GM08714 (cell line): ENCODE results near the gene GLTP.
"Not testable (repeated sequence)": the region's sequence is repeated elsewhere in the genome, so short reads cannot be mapped to it uniquely, and the experiment has no call there.

Experiments
- H3K4me3 ChIP-seq: fragments of 200-500 bp; sonication (Bioruptor generic); 2 replicates; pipeline ENCODE4 v1.5.1; 2014; ENCODE audit warnings: mild to moderate bottlenecking, low read length, inconsistent platforms
- ZNF274 ChIP-seq: IDR thresholded peaks from 2 replicates; pipeline ENCODE4 v1.6.1; 2012; ENCODE audit warnings: mild to moderate bottlenecking, low read depth, low read length

GLTP gene, protein sequence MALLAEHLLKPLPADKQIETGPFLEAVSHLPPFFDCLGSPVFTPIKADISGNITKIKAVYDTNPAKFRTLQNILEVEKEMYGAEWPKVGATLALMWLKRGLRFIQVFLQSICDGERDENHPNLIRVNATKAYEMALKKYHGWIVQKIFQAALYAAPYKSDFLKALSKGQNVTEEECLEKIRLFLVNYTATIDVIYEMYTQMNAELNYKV

GRCh38 chr12:109880043-109880931 is at the start of gene GLTP:
Gene GLTP (minus strand): TSS chr12:109880541. CDS start chr12:109880374, 167 bp downstream.
- no peak for TF ChIP-seq ZNF274
- H3K4me3 ChIP-seq: peak within 1 kb of the TSS; percentile 87

DNA sequence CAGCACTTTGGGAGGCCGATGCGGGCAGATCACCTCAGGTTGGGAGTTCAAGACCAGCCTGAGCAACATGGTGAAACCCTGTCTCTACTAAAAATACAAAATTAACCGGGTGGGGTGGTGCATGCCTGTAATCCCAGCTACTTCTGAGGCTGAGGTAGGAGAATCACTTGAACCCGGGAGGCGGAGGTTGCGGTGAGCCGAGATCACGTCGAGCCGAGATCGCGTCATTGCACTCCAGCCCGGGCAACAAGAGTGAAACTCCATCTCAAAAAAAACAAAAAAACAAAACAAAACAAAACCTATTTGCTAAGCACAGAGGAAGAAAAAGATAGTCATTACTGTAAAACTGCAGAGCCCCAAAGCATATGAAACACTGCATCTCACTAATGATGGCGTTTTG is 49.0 kb upstream of the GLTP start:
- H3K4me3 ChIP-seq: not testable (repeated sequence)

GRCh38 chr12:109928058-109928656 is 47.8 kb upstream of the GLTP start:
- no peak overlapping the region for H3K4me3 ChIP-seq
- TF ChIP-seq ZNF274: no peak

DNA sequence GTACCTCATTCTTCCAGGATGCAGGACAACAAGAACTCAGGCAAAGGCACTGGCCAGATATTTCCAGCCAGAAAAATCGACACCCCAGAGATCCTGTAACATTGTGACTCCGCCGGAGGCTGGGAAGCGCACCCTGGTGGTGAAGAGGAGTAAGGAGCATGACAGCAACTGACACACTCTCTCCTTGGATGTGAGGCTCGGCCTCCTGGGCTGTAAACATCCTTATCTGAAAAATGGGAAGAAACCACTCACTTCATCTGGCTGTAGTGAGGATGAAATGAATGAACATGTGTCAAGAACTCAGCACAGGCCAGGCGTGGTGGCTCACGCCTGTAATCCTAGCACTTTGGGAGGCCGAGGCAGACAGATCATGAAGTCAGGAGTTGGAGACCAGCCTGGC is 47.3 kb upstream of the GLTP start:
- no peak for TF ChIP-seq ZNF274

GRCh38 chr12:109926488-109927210 is 46.3 kb upstream of the GLTP start:
- TF ChIP-seq ZNF274: no peak

More for the DNA sequence above, 47.3 kb upstream of the GLTP start:
- H3K4me3 ChIP-seq: no peak overlapping the region

DNA sequence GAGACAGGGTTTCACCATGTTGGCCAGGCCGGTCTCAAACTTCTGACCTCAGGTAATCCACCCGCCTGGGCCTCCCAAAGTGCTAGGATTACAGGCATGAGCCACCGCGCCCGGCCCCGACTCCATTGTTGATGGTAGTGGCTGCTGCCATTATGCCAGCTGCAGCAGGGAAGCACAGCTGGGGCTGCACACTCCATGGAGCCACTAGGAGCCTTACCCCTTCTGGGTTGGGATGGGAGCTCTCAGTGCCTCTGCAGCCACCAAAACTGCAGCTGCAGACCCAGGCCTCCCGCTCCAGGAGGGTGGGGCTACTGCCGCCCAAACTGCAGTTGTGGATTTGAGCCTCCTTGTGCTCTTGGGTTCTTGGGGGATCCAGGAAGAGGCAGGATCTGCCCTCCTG is 45.7 kb upstream of the GLTP start:
- no peak for TF ChIP-seq ZNF274
- H3K4me3 ChIP-seq: no peak overlapping the region

More at GRCh38 chr12:109926488-109927210, 46.3 kb upstream of the GLTP start:
- H3K4me3 ChIP-seq: no peak overlapping the region

- H3K4me3 ChIP-seq: no peak overlapping the region
- no peak for TF ChIP-seq ZNF274
These were observed 45.0 kb upstream of the GLTP start for GRCh38 chr12:109925185-109925840.

GRCh38 chr12:109923481-109924245 is 43.3 kb upstream of the GLTP start:
- TF ChIP-seq ZNF274: no peak

GRCh38 chr12:109923038-109923437 is 42.7 kb upstream of the GLTP start:
- no peak for TF ChIP-seq ZNF274
- no peak overlapping the region for H3K4me3 ChIP-seq

More at GRCh38 chr12:109923481-109924245, 43.3 kb upstream of the GLTP start:
- no peak overlapping the region for H3K4me3 ChIP-seq

- no peak overlapping the region for H3K4me3 ChIP-seq
- TF ChIP-seq ZNF274: no peak
These were observed 41.6 kb upstream of the GLTP start for GRCh38 chr12:109921982-109922381.

DNA sequence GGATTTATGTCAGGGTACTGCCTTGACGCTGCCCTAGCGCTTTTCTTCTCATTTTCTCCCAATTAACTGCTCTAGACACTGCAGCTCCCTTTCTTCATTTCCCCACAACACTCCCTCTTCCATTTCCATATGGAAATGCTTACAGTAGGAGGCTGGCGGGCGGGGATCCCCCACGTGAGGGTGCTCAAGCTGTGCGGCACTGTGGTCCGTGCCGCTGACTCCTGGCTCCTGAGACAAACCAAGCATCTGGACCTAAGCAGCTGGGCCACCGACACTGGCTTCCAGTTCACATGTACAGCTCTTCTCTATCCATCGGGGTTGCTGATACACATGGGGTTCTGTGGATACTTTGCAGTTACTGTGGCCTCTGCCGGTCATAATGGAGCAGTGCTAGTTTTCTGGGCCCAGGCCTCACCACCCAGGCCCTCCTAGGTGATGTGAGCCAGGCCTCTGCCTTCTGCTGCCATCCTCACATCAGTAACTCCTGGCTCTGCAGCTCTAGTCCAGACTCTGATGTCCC is 40.0 kb upstream of the GLTP start:
- no peak for TF ChIP-seq ZNF274

GRCh38 chr12:109919456-109919855 is 39.1 kb upstream of the GLTP start:
- no peak overlapping the region for H3K4me3 ChIP-seq
- TF ChIP-seq ZNF274: no peak

More for the DNA sequence above, 40.0 kb upstream of the GLTP start:
- H3K4me3 ChIP-seq: no peak overlapping the region

GRCh38 chr12:109916045-109916444 is 35.7 kb upstream of the GLTP start:
- H3K4me3 ChIP-seq: no peak overlapping the region
- TF ChIP-seq ZNF274: no peak
